H1 (cell line): ENCODE results near the gene THADA. TPM values are rescaled to one million over a fixed set of nuclear protein-coding genes. Genes with fewer than 3 reads are reported as not detected.

Source experiments
- CTCF ChIA-PET: fragments of 300-600 bp; sonication (Branson Sonifier 250); formaldehyde crosslinking; loops from one replicate; lab custom pipeline; 2021; ENCODE audit not compliant: partially characterized antibody; lab: Charles Lee
- POLR2A ChIA-PET: fragments of 300-600 bp; sonication (Branson Sonifier 250); formaldehyde crosslinking; loops from one replicate; lab custom pipeline; 2021; ENCODE audit warnings: inconsistent platforms; ENCODE audit not compliant: partially characterized antibody; lab: Charles Lee
- DNase-seq, 2 experiments: peaks; one replicate each; pipeline versions ENCODE4 v3.0.0 to v3.0.0-alpha.2; 2010 to 2022; ENCODE audit warnings: low spot score in 2 of 2, low read depth in 1 of 2, mixed read lengths in 1 of 2
- FAIRE-seq: peaks from 2 replicates; lab custom pipeline; 2011; peaks lifted over from hg19 to GRCh38; lab: Jason Lieb, UNC
- H2AFZ ChIP-seq: 2 replicates; pipeline ENCODE4 v1.8.1; 2012; ENCODE audit warnings: low read length, inconsistent platforms
- H2AK5ac ChIP-seq: 2 replicates; pipeline ENCODE4 v1.6.1; 2013; ENCODE audit warnings: low read depth, low read length
- H2BK120ac ChIP-seq: replicated peaks from 2 replicates; pipeline ENCODE3; 2013; ENCODE audit warnings: low read depth, low read length, inconsistent platforms
- H2BK12ac ChIP-seq: 2 replicates; pipeline ENCODE4 v1.6.1; 2013; ENCODE audit warnings: low read depth, low read length
- H2BK15ac ChIP-seq: 2 replicates; pipeline ENCODE4 v1.6.1; 2013; ENCODE audit warnings: low read length
- H2BK20ac ChIP-seq: 2 replicates; pipeline ENCODE4 v1.6.1; 2013; ENCODE audit warnings: low read length
- H2BK5ac ChIP-seq: 2 replicates; pipeline ENCODE4 v1.6.1; 2013; ENCODE audit warnings: low read depth, low read length
- H3K14ac ChIP-seq: 2 replicates; pipeline ENCODE4 v1.6.1; 2013; ENCODE audit warnings: inconsistent platforms; ENCODE audit not compliant: insufficient read length
- H3K18ac ChIP-seq: 2 replicates; pipeline ENCODE4 v1.6.1; 2013; ENCODE audit warnings: low read length; ENCODE audit errors: extremely low read depth
- H3K23ac ChIP-seq: 2 replicates; pipeline ENCODE4 v1.6.1; 2013; ENCODE audit warnings: inconsistent platforms; ENCODE audit not compliant: insufficient read length
- H3K23me2 ChIP-seq: 2 replicates; pipeline ENCODE4 v1.6.1; 2013; ENCODE audit warnings: low read depth, low read length
- H3K27ac ChIP-seq: 2 replicates; pipeline ENCODE4 v1.6.1; 2011; ENCODE audit warnings: low read depth, low read length, inconsistent platforms
- H3K27me3 ChIP-seq, 4 experiments: replicated peaks in 1 of 4; 1 replicate in 1 of 4; 2 replicates in 3 of 4; pipeline versions ENCODE4 v1.6.1 to v1.8.1; 2011 to 2013; ENCODE audit warnings: low read length in 3 of 4, mild to moderate bottlenecking in 3 of 4, inconsistent platforms in 2 of 4, mixed read lengths in 2 of 4, moderate library complexity in 1 of 4; ENCODE audit not compliant: control insufficient read depth in 3 of 4, insufficient read depth in 3 of 4; ENCODE audit errors: extremely low read depth in 1 of 4
- H3K36me3 ChIP-seq, 4 experiments: 2 replicates each; pipeline versions ENCODE4 v1.6.1 to v1.8.1; 2011 to 2013; ENCODE audit warnings: mild to moderate bottlenecking in 4 of 4, low read length in 3 of 4, moderate library complexity in 2 of 4, control low read depth in 1 of 4, inconsistent platforms in 1 of 4; ENCODE audit not compliant: insufficient read depth in 4 of 4, control insufficient read depth in 2 of 4
- H3K4ac ChIP-seq: replicated peaks from 2 replicates; pipeline ENCODE3; 2013; ENCODE audit warnings: low read length, low read depth, mixed read lengths, inconsistent platforms; ENCODE audit not compliant: insufficient read length
- H3K4me1 ChIP-seq, 4 experiments: replicated peaks in 1 of 4; 1 replicate in 1 of 4; 2 replicates in 3 of 4; pipeline versions ENCODE4 v1.6.1 to v1.8.1; 2011 to 2013; ENCODE audit warnings: low read length in 3 of 4, inconsistent platforms in 2 of 4, mixed read lengths in 1 of 4; ENCODE audit not compliant: insufficient read depth in 4 of 4, control insufficient read depth in 3 of 4
- H3K4me2 ChIP-seq, 2 experiments: 2 replicates each; pipeline versions ENCODE4 v1.6.1 to v1.8.1; 2011 to 2013; ENCODE audit warnings: low read depth in 2 of 2, low read length in 2 of 2, control low read depth in 1 of 2, inconsistent platforms in 1 of 2, mild to moderate bottlenecking in 1 of 2; ENCODE audit not compliant: insufficient read depth in 1 of 2
- H3K4me3 ChIP-seq, 4 experiments: fragments of 200-600, 300-600 bp in 1 of 4; sonication (generic), shearing (Covaris generic), sonication (Bioruptor Twin) in 1 of 4; 2 replicates each; pipeline versions ENCODE4 v1.5.1 to v1.8.1; 2011 to 2016; ENCODE audit warnings: low read length in 4 of 4, low read depth in 3 of 4, control low read depth in 2 of 4, inconsistent platforms in 2 of 4, mild to moderate bottlenecking in 2 of 4, mixed read lengths in 1 of 4, moderate library complexity in 1 of 4; ENCODE audit not compliant: insufficient read depth in 2 of 4; ENCODE audit errors: extremely low read depth in 1 of 4
- H3K56ac ChIP-seq: replicated peaks from 2 replicates; pipeline ENCODE3; 2013; ENCODE audit warnings: low read depth, mild to moderate bottlenecking, mixed read lengths, low read length, inconsistent platforms; ENCODE audit not compliant: insufficient read length
- H3K79me1 ChIP-seq: 2 replicates; pipeline ENCODE4 v1.6.1; 2013; ENCODE audit warnings: low read depth, low read length, control low read depth
- H3K79me2 ChIP-seq, 2 experiments: 2 replicates each; pipeline versions ENCODE4 v1.6.1 to v1.8.1; 2012 to 2013; ENCODE audit warnings: low read length in 2 of 2, mild to moderate bottlenecking in 2 of 2, inconsistent platforms in 1 of 2; ENCODE audit not compliant: insufficient read depth in 2 of 2, control insufficient read depth in 1 of 2
- H3K9ac ChIP-seq, 4 experiments: replicated peaks in 1 of 4; 1 replicate in 1 of 4; 2 replicates in 3 of 4; pipeline versions ENCODE4 v1.6.1 to v1.8.1; 2011 to 2013; ENCODE audit warnings: low read depth in 3 of 4, low read length in 3 of 4, control low read depth in 2 of 4, mild to moderate bottlenecking in 2 of 4, moderate library complexity in 2 of 4, inconsistent platforms in 1 of 4; ENCODE audit errors: extremely low read depth in 1 of 4
- H3K9me3 ChIP-seq, 2 experiments: 2 replicates each; pipeline versions ENCODE4 v1.6.1 to v1.8.1; 2012 to 2013; ENCODE audit warnings: mild to moderate bottlenecking in 2 of 2, moderate library complexity in 2 of 2, control low read depth in 1 of 2, inconsistent platforms in 1 of 2, low read depth in 1 of 2, low read length in 1 of 2, mixed read lengths in 1 of 2; ENCODE audit not compliant: insufficient read depth in 2 of 2
- H4K20me1 ChIP-seq, 2 experiments: replicated peaks in 1 of 2; 2 replicates each; pipeline versions ENCODE3 to v1.8.1; 2011 to 2013; ENCODE audit warnings: inconsistent platforms in 2 of 2, low read length in 2 of 2, mild to moderate bottlenecking in 1 of 2; ENCODE audit not compliant: insufficient read depth in 2 of 2, control insufficient read depth in 1 of 2
- H4K5ac ChIP-seq: 2 replicates; pipeline ENCODE4 v1.6.1; 2013; ENCODE audit warnings: low read length, low read depth, mixed read lengths, inconsistent platforms; ENCODE audit not compliant: insufficient read length
- H4K8ac ChIP-seq: 2 replicates; pipeline ENCODE4 v1.8.0; 2013; ENCODE audit warnings: mild to moderate bottlenecking, moderate library complexity, low read length, inconsistent platforms; ENCODE audit not compliant: insufficient read depth; ENCODE audit errors: extremely low read depth
- H4K91ac ChIP-seq: replicated peaks from 2 replicates; pipeline ENCODE3; 2013; ENCODE audit warnings: low read length, mixed read lengths, inconsistent platforms; ENCODE audit not compliant: insufficient read length
- BACH1 ChIP-seq: IDR thresholded peaks from 2 replicates; pipeline ENCODE4 v1.6.1; 2012; ENCODE audit warnings: low read length, improper control_type of control experiment
- CREB1 ChIP-seq: IDR thresholded peaks from 2 replicates; pipeline ENCODE4 v1.6.1; 2012; ENCODE audit warnings: inconsistent platforms
- CTBP2 ChIP-seq: IDR thresholded peaks from 2 replicates; pipeline ENCODE4 v1.7.0; 2011; ENCODE audit warnings: borderline replicate concordance, mild to moderate bottlenecking, moderate library complexity, mixed read lengths, low read length; ENCODE audit not compliant: insufficient read depth, insufficient read length
- KDM1A ChIP-seq: fragments of 200-600, 300-600 bp; sonication (generic); IDR thresholded peaks from 2 replicates; pipeline ENCODE4 v1.7.1; 2016; ENCODE audit warnings: mild to moderate bottlenecking, low read length, borderline replicate concordance
- MAFK ChIP-seq: IDR thresholded peaks from 2 replicates; pipeline ENCODE4 v1.6.1; 2012; ENCODE audit warnings: low read depth, mild to moderate bottlenecking, improper control_type of control experiment, low read length
- MAX ChIP-seq: IDR thresholded peaks from 2 replicates; pipeline ENCODE4 v1.6.1; 2012; ENCODE audit warnings: inconsistent platforms
- PHF8 ChIP-seq: fragments of 200-600 bp; sonication (generic); conservative IDR thresholded peaks from 2 replicates; pipeline ENCODE4 v1.7.1; 2012; ENCODE audit warnings: low read depth, mild to moderate bottlenecking, inconsistent platforms, low read length, moderate library complexity
- POU5F1 ChIP-seq: IDR thresholded peaks from 2 replicates; pipeline ENCODE4 v1.6.1; 2011; ENCODE audit warnings: low read depth, mild to moderate bottlenecking, low read length, moderate library complexity
- RAD21 ChIP-seq, 2 experiments: IDR thresholded peaks in 1 of 2; conservative IDR thresholded peaks in 1 of 2; 2 replicates each; pipeline ENCODE4 v1.6.1; 2011; ENCODE audit warnings: low read depth in 2 of 2, low read length in 2 of 2, improper control_type of control experiment in 1 of 2, inconsistent platforms in 1 of 2, mild to moderate bottlenecking in 1 of 2, moderate library complexity in 1 of 2
- RXRA ChIP-seq: IDR thresholded peaks from 2 replicates; pipeline ENCODE4 v1.6.1; 2011; ENCODE audit warnings: low read depth, mild to moderate bottlenecking, low read length, moderate library complexity; ENCODE audit not compliant: insufficient read depth
- SIRT6 ChIP-seq: IDR thresholded peaks from one replicate; pipeline ENCODE4 v1.7.1; 2012; ENCODE audit warnings: low read length, inconsistent platforms
- SP1 ChIP-seq: IDR thresholded peaks from 2 replicates; pipeline ENCODE4 v1.6.1; 2011; ENCODE audit warnings: low read depth, low read length
- SP2 ChIP-seq: IDR thresholded peaks from 2 replicates; pipeline ENCODE4 v1.6.1; 2012; ENCODE audit warnings: mild to moderate bottlenecking, low read length, inconsistent platforms
- SRF ChIP-seq: IDR thresholded peaks from 2 replicates; pipeline ENCODE4 v1.6.1; 2011; ENCODE audit warnings: mild to moderate bottlenecking, low read depth, low read length, moderate library complexity
- WGBS, 2 experiments: shearing (Covaris generic) in 1 of 2; methylation state at CpG; one replicate each; pipeline versions ENCODE4 v1.1.6 to v1.1.7; 2013 to 2015; ENCODE audit warnings: low lambda C conversion rate in 2 of 2, mixed read lengths in 2 of 2, inconsistent platforms in 1 of 2, low coverage in 1 of 2, missing lambda C conversion rate in 1 of 2; ENCODE audit not compliant: insufficient replicate concordance in 2 of 2, insufficient coverage in 1 of 2, insufficient read length in 1 of 2; ENCODE audit errors: extremely low coverage in 1 of 2, missing lambda C conversion rate in 1 of 2; 5-methylcytosine and 5-hydroxymethylcytosine counted together
- polyA plus RNA-seq, 7 experiments: library from polyadenylated mRNA; depleted of rRNA in 3 of 7; stranded (reverse) in 5 of 7; unstranded in 2 of 7; fragments of >200 nt in 5 of 7; fragments of 200-250 nt in 2 of 7; gene quantifications; 1 replicate in 5 of 7; 2 replicates in 1 of 7; 4 replicates in 1 of 7; pipeline versions ENCODE4 v1.2.1 to v1.2.3, GENCODE V29; 2011 to 2013; ENCODE audit warnings: missing spikeins in 2 of 7, mixed read lengths in 2 of 7
- total RNA-seq: library from RNA; stranded (reverse); fragmentation: NEBNext Ultra II Directional; extraction: Animal tissue kit (Norgen Biotek cat#: 25700); gene quantifications from 2 replicates; pipeline ENCODE4 v1.2.1, GENCODE V29; 2021

THADA gene
- total and polyA plus RNA-seq, 2 of the 8 experiments (the other 6 are each of a cell fraction or from before 2014, with no cell fraction given) = 22.4 to 26.8 TPM

- DNase-seq = no peak
- H3K27ac ChIP-seq = no peak overlapping the region
- 94% methylated on average over 2 of the region's 2 CpGs; no CpG with 5 or more reads in 1 of the 2 experiments for WGBS, 2 experiments
- FAIRE-seq = no peak
- H2BK120ac ChIP-seq = no peak overlapping the region
- H3K56ac ChIP-seq = no peak overlapping the region
- H4K8ac ChIP-seq = no peak overlapping the region
- H3K14ac ChIP-seq = no peak overlapping the region
- peaks cover 5 to 16% (median 9%) of the 10 kb centered on the region in 4 experiments; a peak in 5 of 7 replicates for H3K4me1 ChIP-seq
- H2BK15ac ChIP-seq = no peak overlapping the region
- ChIA-PET CTCF (interaction anchor here (0.7 to 7.4 kb wide), 64 partner anchors 8 to 1904 kb away, joined by 3 to 101 read pairs (median 7); no protein-coding TSS in a partner anchor), POLR2A (interaction anchor here (1.2 to 2.5 kb wide), 5 partner anchors 11 to 256 kb away, joined by 6 to 32 read pairs (median 16); no protein-coding TSS in a partner anchor)
- peaks cover 3% of the 10 kb centered on the region; the same call in 1 of the 2 replicates for H3K23me2 ChIP-seq
- no peaks in the 10 kb centered on the region for H3K27me3 ChIP-seq
- peaks cover 2 to 22% (median 14%) of the 10 kb centered on the region in 4 experiments; a peak in 6 of 8 replicates for H3K36me3 ChIP-seq
- no peak overlapping the region for H4K5ac ChIP-seq
- H2AK5ac ChIP-seq = no peak overlapping the region
- H2AFZ ChIP-seq = no peak overlapping the region
- no peaks in the 10 kb centered on the region; the same call in 1 of the 2 replicates for H3K79me1 ChIP-seq
- peak overlapping the region; percentile 68; the same call in 1 of the 2 replicates for H3K18ac ChIP-seq
- H4K20me1 ChIP-seq = peaks cover 8 to 9% of the 10 kb centered on the region in 2 experiments
- H3K4me3 ChIP-seq = no peak overlapping the region
- no peak overlapping the region for H3K23ac ChIP-seq
- peak overlapping the region; percentile 79 for H3K4ac ChIP-seq
- no peak overlapping the region for H4K91ac ChIP-seq
- H3K9ac ChIP-seq = no peak overlapping the region
- H2BK20ac ChIP-seq = no peak overlapping the region
- H3K4me2 ChIP-seq = peak overlapping the region; percentile 80 to 81; a peak in 2 of 4 replicates
- TF ChIP-seq POU5F1 = no peak
- no peak for TF ChIP-seq PHF8
- no peak for TF ChIP-seq SRF
- TF ChIP-seq MAX = no peak
- TF ChIP-seq KDM1A = no peak
- TF ChIP-seq SP2 = no peak
- no peak for TF ChIP-seq SP1
- no peak for TF ChIP-seq SIRT6
- no peak for TF ChIP-seq CREB1
- TF ChIP-seq RAD21 (IDR thresholded peaks at IDR 0.05 in 1 of 2, conservative IDR thresholded peaks at IDR 0.05 in 1 of 2; ENCODE audit: low read depth in 2 of 2, low read length in 2 of 2) = no peak
- no peak for TF ChIP-seq RXRA
- no peak for TF ChIP-seq BACH1
- no peak for TF ChIP-seq CTBP2
- no peak for TF ChIP-seq MAFK
- TF ChIP-seq, all 59 proteins: peak for 0
- H2BK5ac ChIP-seq = no peak overlapping the region
- no peaks in the 10 kb centered on the region for H3K9me3 ChIP-seq
- peaks cover 17 to 42% of the 10 kb centered on the region in 2 experiments for H3K79me2 ChIP-seq
- peak overlapping the region; percentile 18; the same call in 1 of the 2 replicates for H2BK12ac ChIP-seq
Observed at GRCh38 chr2:43228321-43228751, 367.5 kb downstream of the THADA start.
